Progenitor cell of endocrine pancreas (in vitro differentiated cells): ENCODE data around the gene SLC25A17. TPM values are rescaled to one million over a fixed set of nuclear protein-coding genes. Genes with fewer than 3 reads are reported as not detected.
"Not testable (repeated sequence)": the region's sequence is repeated elsewhere in the genome, so short reads cannot be mapped to it uniquely, and the experiment has no call there.

ENCODE experiments used
- DNase-seq: peaks from one replicate; pipeline ENCODE4 v3.0.0; 2021; ENCODE audit warnings: low spot score; ENCODE audit not compliant: unreplicated experiment
- H3K27ac Mint-ChIP-seq: 2 replicates; pipeline ENCODE4 v1.8.0; 2021; ENCODE audit warnings: mild to moderate bottlenecking, moderate library complexity, mixed read lengths
- H3K27me3 Mint-ChIP-seq: 2 replicates; pipeline ENCODE4 v1.8.0; 2021; ENCODE audit warnings: mixed read lengths
- H3K36me3 Mint-ChIP-seq: 2 replicates; pipeline ENCODE4 v1.8.0; 2022; ENCODE audit warnings: mixed read lengths; ENCODE audit not compliant: insufficient read depth
- H3K4me1 Mint-ChIP-seq: 2 replicates; pipeline ENCODE4 v1.8.0; 2021; ENCODE audit warnings: low read depth, mixed read lengths
- H3K4me3 Mint-ChIP-seq: 2 replicates; pipeline ENCODE4 v1.8.0; 2021; ENCODE audit warnings: low read depth, mild to moderate bottlenecking, moderate library complexity, mixed read lengths
- H3K9me3 Mint-ChIP-seq: 2 replicates; pipeline ENCODE4 v1.8.0; 2021; ENCODE audit warnings: low read depth, mixed read lengths
- total RNA-seq: library from RNA; stranded (reverse); gene quantifications from 2 replicates; pipeline ENCODE4 v1.2.1, GENCODE V29; 2021
- TF ChIP-seq, protein P1 (sequence below): fragments of 200-600 bp; sonication (generic); IDR thresholded peaks from one replicate; pipeline ENCODE4 v1.5.0; 2021; ENCODE audit warnings: antibody characterized with exemption, mild to moderate bottlenecking; ENCODE audit not compliant: unreplicated experiment

Gene SLC25A17
- total RNA-seq, 1 donor from 2014 or later, result 16.7 TPM

GRCh38 chr22:40791241-40791640 is 27.9 kb downstream of the SLC25A17 start:
- TF ChIP-seq, protein P1, sequence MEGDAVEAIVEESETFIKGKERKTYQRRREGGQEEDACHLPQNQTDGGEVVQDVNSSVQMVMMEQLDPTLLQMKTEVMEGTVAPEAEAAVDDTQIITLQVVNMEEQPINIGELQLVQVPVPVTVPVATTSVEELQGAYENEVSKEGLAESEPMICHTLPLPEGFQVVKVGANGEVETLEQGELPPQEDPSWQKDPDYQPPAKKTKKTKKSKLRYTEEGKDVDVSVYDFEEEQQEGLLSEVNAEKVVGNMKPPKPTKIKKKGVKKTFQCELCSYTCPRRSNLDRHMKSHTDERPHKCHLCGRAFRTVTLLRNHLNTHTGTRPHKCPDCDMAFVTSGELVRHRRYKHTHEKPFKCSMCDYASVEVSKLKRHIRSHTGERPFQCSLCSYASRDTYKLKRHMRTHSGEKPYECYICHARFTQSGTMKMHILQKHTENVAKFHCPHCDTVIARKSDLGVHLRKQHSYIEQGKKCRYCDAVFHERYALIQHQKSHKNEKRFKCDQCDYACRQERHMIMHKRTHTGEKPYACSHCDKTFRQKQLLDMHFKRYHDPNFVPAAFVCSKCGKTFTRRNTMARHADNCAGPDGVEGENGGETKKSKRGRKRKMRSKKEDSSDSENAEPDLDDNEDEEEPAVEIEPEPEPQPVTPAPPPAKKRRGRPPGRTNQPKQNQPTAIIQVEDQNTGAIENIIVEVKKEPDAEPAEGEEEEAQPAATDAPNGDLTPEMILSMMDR, result no peak
- peaks cover 14% of the 10 kb centered on the region for H3K36me3 Mint-ChIP-seq
- no peaks in the 10 kb centered on the region for H3K27me3 Mint-ChIP-seq
- no peak overlapping the region for H3K27ac Mint-ChIP-seq
- H3K4me3 Mint-ChIP-seq, result no peak overlapping the region
- H3K4me1 Mint-ChIP-seq, result no peaks in the 10 kb centered on the region
- DNase-seq, result no peak
- no peaks in the 10 kb centered on the region for H3K9me3 Mint-ChIP-seq

GRCh38 chr22:40789131-40789530 is 30.0 kb downstream of the SLC25A17 start:
- no peak overlapping the region for H3K27ac Mint-ChIP-seq

GRCh38 chr22:40782521-40782920 is 36.6 kb downstream of the SLC25A17 start:
- H3K27ac Mint-ChIP-seq, result no peak overlapping the region
- peaks cover 14% of the 10 kb centered on the region for H3K36me3 Mint-ChIP-seq

More at GRCh38 chr22:40789131-40789530, 30.0 kb downstream of the SLC25A17 start:
- H3K9me3 Mint-ChIP-seq, result no peaks in the 10 kb centered on the region
- no peak overlapping the region for H3K4me3 Mint-ChIP-seq
- no peaks in the 10 kb centered on the region for H3K27me3 Mint-ChIP-seq
- H3K4me1 Mint-ChIP-seq, result peaks cover 3% of the 10 kb centered on the region
- DNase-seq, result no peak
- H3K36me3 Mint-ChIP-seq, result peaks cover 17% of the 10 kb centered on the region
- TF ChIP-seq, protein P1, result no peak

GRCh38 chr22:40781749-40782148 is 37.4 kb downstream of the SLC25A17 start:
- not testable (repeated sequence) for H3K27ac Mint-ChIP-seq

More at GRCh38 chr22:40782521-40782920, 36.6 kb downstream of the SLC25A17 start:
- Mint-ChIP-seq H3K9me3 (no peaks in the 10 kb centered on the region), H3K4me1 (peaks cover 5% of the 10 kb centered on the region), H3K4me3 (no peak overlapping the region), H3K27me3 (no peaks in the 10 kb centered on the region)
- TF ChIP-seq, protein P1, result no peak
- DNase-seq, result no peak

DNA sequence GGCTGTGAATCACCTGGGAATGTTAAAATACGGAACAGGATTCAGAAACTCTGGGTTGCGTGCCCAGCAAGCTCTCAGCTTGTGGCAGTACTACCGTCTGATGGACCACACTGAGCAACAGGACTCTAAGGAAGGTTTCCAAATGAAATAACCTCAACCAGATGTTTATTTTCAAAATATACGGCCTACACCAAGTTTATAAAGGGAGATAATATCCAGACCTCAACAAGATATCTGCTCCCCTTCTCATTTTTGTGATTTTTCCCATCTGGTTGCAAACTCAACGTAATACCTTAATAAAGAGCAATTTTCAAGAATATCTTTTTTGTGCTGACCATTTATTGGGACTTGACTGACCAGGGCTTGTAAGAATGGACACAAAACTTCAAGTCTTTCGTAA is 49.4 kb downstream of the SLC25A17 start:
- H3K27ac Mint-ChIP-seq, result no peak overlapping the region
- peaks cover 16% of the 10 kb centered on the region for H3K36me3 Mint-ChIP-seq
- no peaks in the 10 kb centered on the region for H3K27me3 Mint-ChIP-seq
- H3K4me1 Mint-ChIP-seq, result no peaks in the 10 kb centered on the region
- no peaks in the 10 kb centered on the region for H3K9me3 Mint-ChIP-seq
- TF ChIP-seq, protein P1, result no peak
- no peak for DNase-seq
- H3K4me3 Mint-ChIP-seq, result no peak overlapping the region

More at GRCh38 chr22:40781749-40782148, 37.4 kb downstream of the SLC25A17 start:
- not testable (repeated sequence) for DNase-seq, H3K4me1 Mint-ChIP-seq, H3K9me3 Mint-ChIP-seq, H3K4me3 Mint-ChIP-seq, H3K27me3 Mint-ChIP-seq
- H3K36me3 Mint-ChIP-seq, result peaks cover 16% of the 10 kb centered on the region

DNA sequence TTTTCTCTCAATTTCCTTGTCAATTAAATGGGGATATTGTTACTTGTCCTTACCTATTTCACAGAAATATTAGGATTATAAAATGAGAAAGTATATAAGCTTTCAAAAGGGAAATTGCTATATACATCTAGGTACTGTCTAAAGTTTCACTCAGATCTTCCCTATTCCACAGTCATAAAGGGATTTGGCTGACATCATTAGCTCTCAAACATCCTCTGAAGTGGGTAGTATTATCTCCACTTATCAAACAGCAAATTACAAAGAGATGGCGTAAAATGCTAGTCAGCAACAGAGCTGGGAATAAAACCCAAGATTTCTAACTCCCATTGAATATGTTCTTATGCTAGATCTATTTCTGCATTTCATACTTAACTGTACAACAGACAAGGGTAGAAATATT is 50.9 kb downstream of the SLC25A17 start:
- H3K9me3 Mint-ChIP-seq, result no peaks in the 10 kb centered on the region
- no peaks in the 10 kb centered on the region for H3K4me1 Mint-ChIP-seq
- H3K27me3 Mint-ChIP-seq, result no peaks in the 10 kb centered on the region
- H3K4me3 Mint-ChIP-seq, result no peak overlapping the region
- peaks cover 10% of the 10 kb centered on the region for H3K36me3 Mint-ChIP-seq
- no peak overlapping the region for H3K27ac Mint-ChIP-seq
- TF ChIP-seq, protein P1, result no peak
- DNase-seq, result no peak
